H9 (cell line): ENCODE results near the gene HBS1L. TPM values are rescaled to one million over a fixed set of nuclear protein-coding genes. Genes with fewer than 3 reads are reported as not detected.

Experiments
- DNase-seq: peaks from one replicate; pipeline ENCODE4 v3.0.0-alpha.2; 2017
- H2AFZ ChIP-seq: one replicate; pipeline ENCODE4 v1.6.1; 2013; ENCODE audit warnings: mild to moderate bottlenecking, low read length, control low read depth, moderate library complexity
- H2AK5ac ChIP-seq: 2 replicates; pipeline ENCODE4 v1.6.1; 2013; ENCODE audit warnings: low read length, control low read depth, mixed read lengths; ENCODE audit not compliant: insufficient read length
- H2BK120ac ChIP-seq: one replicate; pipeline ENCODE4 v1.6.1; 2013; ENCODE audit warnings: low read depth, mild to moderate bottlenecking, low read length, control low read depth, inconsistent platforms; ENCODE audit not compliant: poor library complexity, severe bottlenecking
- H2BK12ac ChIP-seq: 2 replicates; pipeline ENCODE4 v1.6.1; 2013; ENCODE audit warnings: low read length, control low read depth, mixed read lengths, low read depth; ENCODE audit not compliant: insufficient read length
- H2BK15ac ChIP-seq: 2 replicates; pipeline ENCODE4 v1.6.1; 2013; ENCODE audit warnings: low read depth, low read length, control low read depth
- H2BK20ac ChIP-seq: one replicate; pipeline ENCODE4 v1.6.1; 2013; ENCODE audit warnings: low read depth, mild to moderate bottlenecking, low read length, control low read depth, inconsistent platforms; ENCODE audit not compliant: poor library complexity, severe bottlenecking
- H2BK5ac ChIP-seq: 2 replicates; pipeline ENCODE4 v1.6.1; 2013; ENCODE audit warnings: low read length, control low read depth, mixed read lengths; ENCODE audit not compliant: insufficient read length
- H3K14ac ChIP-seq: 2 replicates; pipeline ENCODE4 v1.6.1; 2013; ENCODE audit warnings: low read length, control low read depth; ENCODE audit not compliant: insufficient read depth
- H3K18ac ChIP-seq: 2 replicates; pipeline ENCODE4 v1.6.1; 2013; ENCODE audit warnings: low read depth, mild to moderate bottlenecking, mixed read lengths, low read length, control low read depth; ENCODE audit not compliant: insufficient read length
- H3K23ac ChIP-seq: 2 replicates; pipeline ENCODE4 v1.6.1; 2013; ENCODE audit warnings: low read length, control low read depth, mixed read lengths, low read depth; ENCODE audit not compliant: insufficient read length
- H3K23me2 ChIP-seq: 2 replicates; pipeline ENCODE4 v1.6.1; 2013; ENCODE audit warnings: low read depth, mild to moderate bottlenecking, mixed read lengths, low read length, control low read depth; ENCODE audit not compliant: insufficient read length, poor library complexity, severe bottlenecking
- H3K27ac ChIP-seq: 2 replicates; pipeline ENCODE4 v1.5.1; 2013; ENCODE audit warnings: low read length, control low read depth, mixed read lengths, low read depth; ENCODE audit not compliant: insufficient read length
- H3K27me3 ChIP-seq: 2 replicates; pipeline ENCODE4 v1.6.1; 2013; ENCODE audit warnings: low read length, control low read depth, inconsistent platforms; ENCODE audit not compliant: insufficient read depth
- H3K4ac ChIP-seq: 2 replicates; pipeline ENCODE4 v1.6.1; 2013; ENCODE audit warnings: low read depth, mild to moderate bottlenecking, control low read depth, inconsistent platforms, low read length, moderate library complexity
- H3K4me1 ChIP-seq: 2 replicates; pipeline ENCODE4 v1.6.1; 2013; ENCODE audit warnings: low read length, control low read depth, inconsistent platforms; ENCODE audit not compliant: insufficient read depth
- H3K4me2 ChIP-seq: 2 replicates; pipeline ENCODE4 v1.6.1; 2013; ENCODE audit warnings: low read length, control low read depth, mixed read lengths; ENCODE audit not compliant: insufficient read length, insufficient read depth
- H3K56ac ChIP-seq: 2 replicates; pipeline ENCODE4 v1.6.1; 2013; ENCODE audit warnings: low read depth, mild to moderate bottlenecking, mixed read lengths, low read length, control low read depth; ENCODE audit not compliant: insufficient read length
- H3K79me1 ChIP-seq: 2 replicates; pipeline ENCODE4 v1.6.1; 2013; ENCODE audit warnings: low read depth, mild to moderate bottlenecking, moderate library complexity, low read length, control low read depth, inconsistent platforms; ENCODE audit not compliant: insufficient read depth, poor library complexity, severe bottlenecking
- H3K79me2 ChIP-seq: 2 replicates; pipeline ENCODE4 v1.6.1; 2013; ENCODE audit warnings: low read length, control low read depth, inconsistent platforms; ENCODE audit not compliant: insufficient read depth
- H3K9ac ChIP-seq: 2 replicates; pipeline ENCODE4 v1.6.1; 2013; ENCODE audit warnings: low read length, control low read depth, mixed read lengths; ENCODE audit not compliant: insufficient read length; ENCODE audit errors: extremely low read depth
- H3K9me3 ChIP-seq: one replicate; pipeline ENCODE4 v1.6.1; 2013; ENCODE audit warnings: low read depth, low read length, inconsistent platforms; ENCODE audit not compliant: control insufficient read depth
- H3T11ph ChIP-seq: one replicate; pipeline ENCODE4 v1.6.1; 2013; ENCODE audit warnings: mild to moderate bottlenecking, low read length, control low read depth, inconsistent platforms
- H4K20me1 ChIP-seq: one replicate; pipeline ENCODE4 v1.6.1; 2013; ENCODE audit not compliant: control insufficient read depth, insufficient read length, insufficient read depth
- H4K5ac ChIP-seq: 2 replicates; pipeline ENCODE4 v1.6.1; 2013; ENCODE audit warnings: low read depth, mild to moderate bottlenecking, mixed read lengths, low read length, control low read depth; ENCODE audit not compliant: insufficient read length
- H4K8ac ChIP-seq: replicated peaks from 2 replicates; pipeline ENCODE4 v1.6.1; 2013; ENCODE audit warnings: low read length, control low read depth, mixed read lengths, low read depth; ENCODE audit not compliant: insufficient read length
- H4K91ac ChIP-seq: 2 replicates; pipeline ENCODE4 v1.6.1; 2013; ENCODE audit warnings: low read depth, mild to moderate bottlenecking, moderate library complexity, mixed read lengths, low read length, control low read depth; ENCODE audit not compliant: insufficient read length
- H3K27ac Mint-ChIP-seq, 3 experiments: 2 replicates in 2 of 3; 3 replicates in 1 of 3; pipeline ENCODE4 v1.8.0; 2020 to 2021; ENCODE audit warnings: mixed read lengths in 3 of 3, mild to moderate bottlenecking in 1 of 3, moderate library complexity in 1 of 3
- H3K27me3 Mint-ChIP-seq: 2 replicates; pipeline ENCODE4 v1.8.0; 2021; ENCODE audit warnings: low read depth, mild to moderate bottlenecking, moderate library complexity, mixed read lengths
- H3K36me3 Mint-ChIP-seq, 3 experiments: 2 replicates in 2 of 3; 3 replicates in 1 of 3; pipeline ENCODE4 v1.8.0; 2020 to 2021; ENCODE audit warnings: low read depth in 3 of 3, mixed read lengths in 3 of 3; ENCODE audit not compliant: insufficient read depth in 1 of 3
- H3K4me1 Mint-ChIP-seq, 2 experiments: 2 replicates each; pipeline ENCODE4 v1.8.0; 2020; ENCODE audit warnings: mixed read lengths in 2 of 2
- H3K4me3 Mint-ChIP-seq, 2 experiments: 2 replicates in 1 of 2; 3 replicates in 1 of 2; pipeline ENCODE4 v1.8.0; 2020 to 2021; ENCODE audit warnings: mild to moderate bottlenecking in 2 of 2, mixed read lengths in 2 of 2, moderate library complexity in 1 of 2
- H3K9me3 Mint-ChIP-seq, 2 experiments: 2 replicates in 1 of 2; 3 replicates in 1 of 2; pipeline ENCODE4 v1.8.0; 2020; ENCODE audit warnings: mild to moderate bottlenecking in 2 of 2, mixed read lengths in 2 of 2, moderate library complexity in 1 of 2
- CTCF ChIP-seq: fragments of 200-600 bp; sonication (generic); conservative IDR thresholded peaks from 3 replicates; pipeline ENCODE4 v1.8.0; 2021; ENCODE audit warnings: antibody characterized with exemption, mild to moderate bottlenecking
- WGBS: extraction: QIAGEN DNeasy Blood & Tissue Kit; methylation state at CpG from one replicate; pipeline ENCODE4 v1.1.7; 2013; ENCODE audit warnings: missing lambda C conversion rate, low lambda C conversion rate, mixed read lengths; ENCODE audit not compliant: insufficient read length; ENCODE audit errors: extremely low coverage; 5-methylcytosine and 5-hydroxymethylcytosine counted together
- total RNA-seq: library from RNA; stranded (reverse); gene quantifications from 2 replicates; pipeline ENCODE4 v1.2.1, GENCODE V29; 2021

HBS1L gene
- total RNA-seq, 1 experiment from 2014 or later, result 110 TPM

- Histone ChIP-seq H3K79me1 (no peaks in the 10 kb centered on the region), H3K4me1 (no peaks in the 10 kb centered on the region), H3K23me2 (no peaks in the 10 kb centered on the region), H3K9me3 (no peaks in the 10 kb centered on the region), H3K23ac (no peak overlapping the region), H3K27ac (no peak overlapping the region), H4K8ac (no peak overlapping the region), H3K79me2 (no peaks in the 10 kb centered on the region), H3T11ph (no peak overlapping the region), H2BK5ac (no peak overlapping the region), H2AFZ (no peak overlapping the region), H3K4me2 (no peak overlapping the region), H3K4ac (no peak overlapping the region), H4K91ac (no peak overlapping the region), H2BK12ac (no peak overlapping the region), H3K18ac (no peak overlapping the region), H2BK120ac (no peak overlapping the region), H3K56ac (no peak overlapping the region), H3K9ac (no peak overlapping the region), H2AK5ac (no peak overlapping the region), H4K20me1 (no peaks in the 10 kb centered on the region), H2BK20ac (no peak overlapping the region), H3K14ac (no peak overlapping the region; the same call in 1 of the 2 replicates), H3K27me3 (no peaks in the 10 kb centered on the region), H2BK15ac (no peak overlapping the region), H4K5ac (no peak overlapping the region)
- H3K36me3 Mint-ChIP-seq, result no peaks in the 10 kb centered on the region
- no peak for DNase-seq
- H3K4me1 Mint-ChIP-seq, result peaks cover 3 to 5% of the 10 kb centered on the region in 2 experiments
- H3K27me3 Mint-ChIP-seq, result peaks cover 1% of the 10 kb centered on the region; the same call in 1 of the 2 replicates
- H3K9me3 Mint-ChIP-seq, result no peaks in the 10 kb centered on the region
- no peak overlapping the region; a peak in 1 of 7 replicates for H3K27ac Mint-ChIP-seq
- TF ChIP-seq CTCF, result no peak
- WGBS, result no CpG with 5 or more reads among the region's 5 CpGs
- H3K4me3 Mint-ChIP-seq, result no peak overlapping the region
Observed at GRCh38 chr6:134936476-134936875, 118.1 kb downstream of the HBS1L start.
